PFSK-1 (cell line): ENCODE results near the gene C12orf43.

Experiments used
- FOXP2 ChIP-seq: optimal IDR thresholded peaks from 2 replicates; pipeline ENCODE3; 2011; ENCODE audit warnings: borderline replicate concordance, control low read depth, inconsistent platforms; ENCODE audit not compliant: insufficient read depth; ENCODE audit errors: extremely low read length, extremely low read depth
- POLR2AphosphoS5 ChIP-seq: IDR thresholded peaks from 2 replicates; pipeline ENCODE4 v1.6.1; 2012; ENCODE audit warnings: low read depth, mild to moderate bottlenecking, control low read depth, low read length, moderate library complexity
- SIN3A ChIP-seq: IDR thresholded peaks from 2 replicates; pipeline ENCODE4 v1.6.1; 2012; ENCODE audit warnings: mild to moderate bottlenecking, low read length, moderate library complexity, borderline replicate concordance; ENCODE audit not compliant: insufficient read depth
- TAF1 ChIP-seq: IDR thresholded peaks from 2 replicates; pipeline ENCODE4 v1.6.1; 2012; ENCODE audit warnings: low read length, control low read depth, borderline replicate concordance; ENCODE audit not compliant: insufficient read depth
- TF ChIP-seq, protein P1 (sequence below), 2 experiments: IDR thresholded peaks; 2 replicates each; pipeline versions ENCODE4 v1.6.1 to v1.8.0; 2011 to 2012; ENCODE audit warnings: low read depth in 2 of 2, low read length in 2 of 2, control low read depth in 1 of 2, inconsistent platforms in 1 of 2, mild to moderate bottlenecking in 1 of 2, moderate library complexity in 1 of 2; ENCODE audit not compliant: insufficient read depth in 1 of 2

Gene C12orf43

DNA sequence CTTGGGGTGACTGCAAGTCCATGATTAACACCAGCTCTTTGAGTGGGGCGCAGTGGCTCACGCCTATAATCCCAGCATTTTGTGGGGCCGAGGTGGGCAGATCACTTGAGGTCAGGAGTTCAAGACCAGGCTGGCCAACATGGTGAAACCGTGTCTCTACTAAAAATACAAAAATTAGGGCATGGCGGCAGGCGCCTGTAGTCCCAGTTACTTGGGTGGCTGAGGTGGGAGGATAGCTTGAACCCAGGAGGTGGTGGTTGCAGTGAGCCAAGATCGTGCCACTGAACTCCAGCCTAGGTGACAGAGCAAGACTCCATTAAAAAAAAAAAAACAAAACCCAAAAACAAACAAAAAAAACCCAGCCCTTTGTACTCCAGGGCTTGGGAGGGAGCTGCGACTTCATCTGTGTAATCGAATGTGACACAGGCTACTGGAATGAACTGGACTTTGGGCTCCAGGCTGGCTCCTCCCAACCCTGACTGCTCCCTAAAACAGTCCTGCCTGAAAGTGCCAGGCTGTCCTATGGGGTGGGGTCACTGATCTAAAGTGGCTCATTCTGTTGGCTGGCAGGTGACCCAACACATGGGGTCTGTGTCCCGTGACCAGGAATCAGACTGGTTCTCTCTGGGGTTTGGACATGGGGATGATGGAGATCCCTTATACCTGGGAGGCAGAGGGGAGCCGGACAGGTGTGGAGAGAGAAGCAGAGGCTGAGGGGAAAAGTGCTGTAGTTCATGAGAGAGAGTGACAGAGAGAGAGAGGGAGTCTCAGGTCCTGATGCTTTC lies 9.3 kb upstream of the C12orf43 start:
- TF ChIP-seq POLR2AphosphoS5 (no peak), SIN3A (no peak), TAF1 (no peak), FOXP2 (no peak)
- TF ChIP-seq, protein P1, sequence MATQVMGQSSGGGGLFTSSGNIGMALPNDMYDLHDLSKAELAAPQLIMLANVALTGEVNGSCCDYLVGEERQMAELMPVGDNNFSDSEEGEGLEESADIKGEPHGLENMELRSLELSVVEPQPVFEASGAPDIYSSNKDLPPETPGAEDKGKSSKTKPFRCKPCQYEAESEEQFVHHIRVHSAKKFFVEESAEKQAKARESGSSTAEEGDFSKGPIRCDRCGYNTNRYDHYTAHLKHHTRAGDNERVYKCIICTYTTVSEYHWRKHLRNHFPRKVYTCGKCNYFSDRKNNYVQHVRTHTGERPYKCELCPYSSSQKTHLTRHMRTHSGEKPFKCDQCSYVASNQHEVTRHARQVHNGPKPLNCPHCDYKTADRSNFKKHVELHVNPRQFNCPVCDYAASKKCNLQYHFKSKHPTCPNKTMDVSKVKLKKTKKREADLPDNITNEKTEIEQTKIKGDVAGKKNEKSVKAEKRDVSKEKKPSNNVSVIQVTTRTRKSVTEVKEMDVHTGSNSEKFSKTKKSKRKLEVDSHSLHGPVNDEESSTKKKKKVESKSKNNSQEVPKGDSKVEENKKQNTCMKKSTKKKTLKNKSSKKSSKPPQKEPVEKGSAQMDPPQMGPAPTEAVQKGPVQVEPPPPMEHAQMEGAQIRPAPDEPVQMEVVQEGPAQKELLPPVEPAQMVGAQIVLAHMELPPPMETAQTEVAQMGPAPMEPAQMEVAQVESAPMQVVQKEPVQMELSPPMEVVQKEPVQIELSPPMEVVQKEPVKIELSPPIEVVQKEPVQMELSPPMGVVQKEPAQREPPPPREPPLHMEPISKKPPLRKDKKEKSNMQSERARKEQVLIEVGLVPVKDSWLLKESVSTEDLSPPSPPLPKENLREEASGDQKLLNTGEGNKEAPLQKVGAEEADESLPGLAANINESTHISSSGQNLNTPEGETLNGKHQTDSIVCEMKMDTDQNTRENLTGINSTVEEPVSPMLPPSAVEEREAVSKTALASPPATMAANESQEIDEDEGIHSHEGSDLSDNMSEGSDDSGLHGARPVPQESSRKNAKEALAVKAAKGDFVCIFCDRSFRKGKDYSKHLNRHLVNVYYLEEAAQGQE (IDR thresholded peaks at IDR 0.05; ENCODE audit: insufficient read depth in 1 of 2, low read depth in 2 of 2, low read length in 2 of 2): no peak

DNA sequence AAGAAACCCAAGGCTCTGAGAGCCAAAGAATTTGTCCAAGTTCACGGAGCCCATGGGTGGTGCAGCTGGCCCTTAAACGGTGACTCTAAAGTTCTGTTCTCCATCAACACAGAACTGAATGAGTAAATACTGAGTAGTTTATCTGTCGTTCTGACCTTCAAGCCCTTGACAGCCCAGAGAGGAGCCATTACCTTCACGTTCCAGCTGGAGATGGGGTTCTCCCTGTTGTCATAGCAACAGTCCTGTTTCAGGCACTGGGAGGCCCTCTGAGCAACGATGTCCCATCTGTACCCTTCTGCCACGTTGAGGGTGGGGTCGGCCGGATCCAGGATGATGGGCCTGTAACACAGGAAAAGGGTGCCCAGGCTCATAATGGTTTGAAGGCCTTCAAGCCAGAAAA lies 7.5 kb upstream of the C12orf43 start:
- TF ChIP-seq TAF1: no peak
- TF ChIP-seq, protein P1 (IDR thresholded peaks at IDR 0.05; ENCODE audit: insufficient read depth in 1 of 2, low read depth in 2 of 2, low read length in 2 of 2): no peak
- no peak for TF ChIP-seq POLR2AphosphoS5
- TF ChIP-seq SIN3A: no peak
- TF ChIP-seq FOXP2: no peak

DNA sequence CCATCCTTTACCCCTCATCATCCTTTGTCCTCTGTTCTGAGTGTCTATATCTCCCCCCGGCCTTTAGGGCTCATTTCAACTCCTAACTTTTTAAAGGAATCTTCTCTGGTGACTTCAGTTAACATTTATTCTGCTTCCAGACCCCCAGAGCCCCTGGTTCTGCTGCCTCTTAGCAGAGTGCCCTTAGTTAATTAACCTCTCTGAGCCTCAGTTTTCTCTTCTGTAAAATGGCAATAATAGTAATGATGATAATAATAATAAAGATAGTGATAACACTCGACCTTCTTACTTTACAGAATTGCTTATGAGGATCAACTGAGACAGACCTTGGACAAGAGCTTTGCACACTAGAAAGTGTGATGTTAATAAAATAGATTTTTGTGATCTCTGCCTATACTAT lies 6.4 kb upstream of the C12orf43 start:
- TF ChIP-seq FOXP2 (no peak), POLR2AphosphoS5 (no peak), SIN3A (no peak), TAF1 (no peak)
- TF ChIP-seq, protein P1 (IDR thresholded peaks at IDR 0.05; ENCODE audit: insufficient read depth in 1 of 2, low read depth in 2 of 2, low read length in 2 of 2): no peak

DNA sequence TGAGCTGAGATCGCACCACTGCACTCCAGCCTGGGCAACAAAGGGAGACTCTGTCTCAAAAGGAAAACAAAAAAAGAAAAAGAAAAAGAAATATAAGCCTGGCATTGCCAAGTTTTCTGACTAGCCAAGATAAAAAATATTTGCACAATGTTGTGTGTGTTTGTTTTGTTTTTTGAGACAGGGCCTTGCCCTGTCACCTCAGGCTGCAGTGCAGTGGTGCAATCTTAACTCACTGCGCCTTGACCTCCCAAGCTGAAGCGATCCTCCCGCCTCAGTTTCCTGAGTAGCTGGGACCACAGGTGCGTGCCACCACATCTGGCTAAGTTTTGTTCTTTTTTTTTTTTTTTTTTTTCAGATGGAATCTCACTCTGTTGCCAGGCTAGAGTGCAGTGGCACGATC lies 5.5 kb upstream of the C12orf43 start:
- TF ChIP-seq POLR2AphosphoS5 (no peak), FOXP2 (no peak), SIN3A (no peak), TAF1 (no peak)
- TF ChIP-seq, protein P1 (IDR thresholded peaks at IDR 0.05; ENCODE audit: insufficient read depth in 1 of 2, low read depth in 2 of 2, low read length in 2 of 2): no peak
